Measurements from ENCODE around the gene PPFIA4. TPM values are rescaled to one million over a fixed set of nuclear protein-coding genes. Genes with fewer than 3 reads are reported as not detected.
"Not testable (repeated sequence)": the region's sequence is repeated elsewhere in the genome, so short reads cannot be mapped to it uniquely, and the experiment has no call there.

Gene PPFIA4
- 2.6 and 5.0 TPM in 2 replicates for total RNA-seq
- long read RNA-seq, partial matches to known transcripts: 0 of 1 reads
- long read RNA-seq, other reads (novel, unspliced or antisense): 1 of 1 reads

DNA sequence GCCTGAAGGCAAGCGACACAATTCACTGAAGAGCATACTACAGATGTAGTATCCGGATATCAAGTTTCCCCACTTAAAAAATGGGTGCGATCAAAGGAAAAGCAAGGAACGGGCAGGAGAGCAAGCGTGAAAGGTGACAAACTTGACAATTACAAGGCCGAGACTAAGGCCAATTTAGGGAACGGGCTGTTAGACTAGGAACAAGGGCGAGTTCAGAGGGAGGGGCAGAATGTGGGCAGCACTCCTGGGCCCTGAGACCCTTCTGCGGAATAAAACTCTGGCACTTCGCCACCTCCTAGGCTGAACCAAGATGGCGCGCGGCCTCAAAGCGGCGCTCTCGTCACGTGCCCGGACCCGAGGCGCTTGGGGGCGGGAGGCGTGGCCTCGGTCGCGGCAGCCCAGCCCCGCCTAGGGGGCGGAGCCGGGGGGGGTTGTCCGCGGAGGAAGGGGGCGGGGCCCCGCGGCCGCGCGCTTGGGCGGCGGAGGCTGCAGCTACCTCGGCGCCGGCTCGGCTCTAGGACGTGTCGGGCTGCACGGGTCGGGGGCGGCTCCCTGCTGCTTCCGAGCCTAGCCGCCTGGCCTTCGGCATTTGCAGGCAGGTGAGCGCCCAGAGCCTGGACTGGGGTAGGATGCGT, at the start of gene PPFIA4:
Gene PPFIA4 (plus strand): TSS at position 461 of the 635 bp plus-strand sequence. CDS start 12,518 bp downstream, outside the sequence.
- peaks cover 37% of the 10 kb centered on the region for H3K27me3 Mint-ChIP-seq (ENCODE audit: low read depth)
- no peak within 1 kb of the TSS for H3K27ac Mint-ChIP-seq (ENCODE audit: unreplicated experiment)
- TF ChIP-seq, protein P1, sequence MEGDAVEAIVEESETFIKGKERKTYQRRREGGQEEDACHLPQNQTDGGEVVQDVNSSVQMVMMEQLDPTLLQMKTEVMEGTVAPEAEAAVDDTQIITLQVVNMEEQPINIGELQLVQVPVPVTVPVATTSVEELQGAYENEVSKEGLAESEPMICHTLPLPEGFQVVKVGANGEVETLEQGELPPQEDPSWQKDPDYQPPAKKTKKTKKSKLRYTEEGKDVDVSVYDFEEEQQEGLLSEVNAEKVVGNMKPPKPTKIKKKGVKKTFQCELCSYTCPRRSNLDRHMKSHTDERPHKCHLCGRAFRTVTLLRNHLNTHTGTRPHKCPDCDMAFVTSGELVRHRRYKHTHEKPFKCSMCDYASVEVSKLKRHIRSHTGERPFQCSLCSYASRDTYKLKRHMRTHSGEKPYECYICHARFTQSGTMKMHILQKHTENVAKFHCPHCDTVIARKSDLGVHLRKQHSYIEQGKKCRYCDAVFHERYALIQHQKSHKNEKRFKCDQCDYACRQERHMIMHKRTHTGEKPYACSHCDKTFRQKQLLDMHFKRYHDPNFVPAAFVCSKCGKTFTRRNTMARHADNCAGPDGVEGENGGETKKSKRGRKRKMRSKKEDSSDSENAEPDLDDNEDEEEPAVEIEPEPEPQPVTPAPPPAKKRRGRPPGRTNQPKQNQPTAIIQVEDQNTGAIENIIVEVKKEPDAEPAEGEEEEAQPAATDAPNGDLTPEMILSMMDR (conservative IDR thresholded peaks at IDR 0.05): no peak
- H3K4me1 Mint-ChIP-seq: peaks cover 6% of the 10 kb centered on the region
- peaks cover 21% of the 10 kb centered on the region for H3K36me3 Mint-ChIP-seq (ENCODE audit: low read depth)
- H3K9me3 Mint-ChIP-seq: peaks cover 5% of the 10 kb centered on the region
- peak; percentile 83 for DNase-seq (ENCODE audit: low read depth, low spot score)
- peak within 1 kb of the TSS; percentile 65 for H3K4me3 Mint-ChIP-seq

DNA sequence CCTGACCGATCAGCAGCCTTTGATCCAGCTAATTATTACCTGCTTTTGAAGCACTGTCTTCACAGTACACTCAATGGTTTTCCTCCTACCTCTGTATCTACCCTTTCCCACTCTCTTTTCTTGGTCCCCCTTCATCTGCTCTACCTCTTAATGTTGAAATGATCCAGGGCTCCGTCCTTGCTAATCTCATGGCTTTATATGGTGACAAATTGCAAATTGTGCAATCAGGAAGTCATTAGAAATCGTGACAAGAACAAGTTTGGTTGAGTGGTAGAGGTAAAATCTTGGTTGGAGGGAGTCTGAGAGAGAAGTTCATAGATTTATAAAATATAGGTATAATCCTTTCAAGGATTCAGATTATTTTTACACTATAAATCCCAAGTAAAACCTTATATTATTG, 49.7 kb upstream of the PPFIA4 start:
- Mint-ChIP-seq H3K27me3 (ENCODE audit: low read depth) (peaks cover 85% of the 10 kb centered on the region), H3K27ac (ENCODE audit: unreplicated experiment) (no peak overlapping the region)
- TF ChIP-seq, protein P1 (conservative IDR thresholded peaks at IDR 0.05): no peak

DNA sequence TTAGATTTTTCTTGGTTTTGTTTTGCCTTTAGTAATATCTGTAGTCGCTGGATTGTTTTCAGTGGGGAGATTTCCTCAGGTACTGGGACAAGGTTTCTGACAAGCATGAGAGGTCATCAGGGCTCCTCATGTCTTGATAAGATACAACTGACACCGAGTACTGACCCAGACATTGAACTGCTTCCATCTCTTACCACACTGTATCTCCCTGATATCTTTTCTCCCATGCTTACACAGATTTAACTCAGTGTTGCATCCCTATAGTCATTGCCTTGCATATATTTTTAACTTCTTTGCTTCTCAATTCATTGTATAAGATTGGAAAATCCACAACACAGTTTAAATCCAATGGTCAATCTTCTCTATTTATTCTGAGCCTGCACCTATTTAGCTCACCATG, 46.8 kb upstream of the PPFIA4 start:
- no peak overlapping the region for H3K27ac Mint-ChIP-seq (ENCODE audit: unreplicated experiment)
- no peaks in the 10 kb centered on the region for H3K9me3 Mint-ChIP-seq
- no peaks in the 10 kb centered on the region for H3K36me3 Mint-ChIP-seq (ENCODE audit: low read depth)
- H3K27me3 Mint-ChIP-seq (ENCODE audit: low read depth): peaks cover 72% of the 10 kb centered on the region
- H3K4me1 Mint-ChIP-seq: no peaks in the 10 kb centered on the region
- no peak for DNase-seq (ENCODE audit: low read depth, low spot score)
- TF ChIP-seq, protein P1 (conservative IDR thresholded peaks at IDR 0.05): no peak
- no peak overlapping the region for H3K4me3 Mint-ChIP-seq

More for the DNA sequence above, 49.7 kb upstream of the PPFIA4 start:
- no peak overlapping the region for H3K4me3 Mint-ChIP-seq
- DNase-seq (ENCODE audit: low read depth, low spot score): no peak
- H3K36me3 Mint-ChIP-seq (ENCODE audit: low read depth): no peaks in the 10 kb centered on the region
- no peaks in the 10 kb centered on the region for H3K9me3 Mint-ChIP-seq
- H3K4me1 Mint-ChIP-seq: no peaks in the 10 kb centered on the region

DNA sequence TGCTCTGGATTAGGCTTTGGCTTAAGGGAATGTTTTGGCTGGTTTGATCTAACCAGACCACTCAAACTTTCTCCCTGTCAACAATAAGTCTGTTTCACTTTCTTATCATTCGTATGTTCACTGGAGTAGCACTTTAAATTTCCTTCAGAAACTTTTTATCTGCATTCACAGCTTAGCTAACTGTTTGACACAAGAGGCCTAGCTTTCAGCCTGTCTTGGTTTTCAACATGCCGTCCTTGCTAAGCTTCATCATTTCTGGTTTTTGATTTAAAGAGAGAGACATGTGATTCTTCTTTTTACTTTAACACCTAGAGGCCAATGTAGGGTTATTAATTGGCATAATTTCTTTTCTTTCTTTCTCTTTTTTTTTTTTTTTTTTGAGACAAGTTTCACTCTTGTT, 44.4 kb upstream of the PPFIA4 start:
- H3K4me3 Mint-ChIP-seq: no peak overlapping the region
- TF ChIP-seq, protein P1 (conservative IDR thresholded peaks at IDR 0.05): no peak
- H3K36me3 Mint-ChIP-seq (ENCODE audit: low read depth): no peaks in the 10 kb centered on the region
- H3K9me3 Mint-ChIP-seq: no peaks in the 10 kb centered on the region
- H3K27me3 Mint-ChIP-seq (ENCODE audit: low read depth): peaks cover 61% of the 10 kb centered on the region
- H3K4me1 Mint-ChIP-seq: no peaks in the 10 kb centered on the region
- no peak for DNase-seq (ENCODE audit: low read depth, low spot score)
- H3K27ac Mint-ChIP-seq (ENCODE audit: unreplicated experiment): no peak overlapping the region

DNA sequence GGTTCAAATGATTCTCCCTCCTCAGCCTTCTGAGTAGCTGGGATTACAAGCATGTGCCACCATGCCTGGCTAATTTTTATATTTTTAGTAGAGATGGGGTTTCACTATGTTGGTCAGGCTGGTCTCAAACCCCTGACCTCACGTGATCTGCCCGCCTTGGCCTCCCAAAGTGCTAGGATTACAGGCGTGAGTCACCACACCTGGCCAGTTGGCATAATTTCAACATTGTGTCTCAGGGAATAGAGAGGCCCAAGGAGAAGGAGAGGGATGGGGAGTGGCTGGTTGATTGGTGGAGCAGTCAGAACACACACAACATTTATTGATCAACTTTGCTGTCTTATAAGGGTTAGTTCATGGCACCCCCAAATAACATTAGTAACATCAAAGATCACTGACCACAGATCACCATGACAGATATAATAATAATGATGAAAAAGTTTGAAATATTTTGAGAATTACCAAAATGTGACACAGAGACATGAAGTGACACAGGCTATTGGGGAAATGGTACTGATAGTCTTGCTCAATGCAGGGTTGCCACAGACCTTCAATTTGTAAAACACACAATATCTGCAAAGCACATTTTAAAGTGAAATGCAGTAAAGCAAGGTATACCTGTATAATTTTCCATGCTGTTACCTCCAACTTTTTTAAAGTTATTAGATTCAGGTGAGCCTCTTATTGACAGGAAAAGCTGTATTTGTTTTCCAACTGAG, 43.4 kb upstream of the PPFIA4 start:
- no peaks in the 10 kb centered on the region for H3K4me1 Mint-ChIP-seq
- no peak overlapping the region for H3K4me3 Mint-ChIP-seq
- H3K27me3 Mint-ChIP-seq (ENCODE audit: low read depth): peaks cover 56% of the 10 kb centered on the region
- no peak for DNase-seq (ENCODE audit: low read depth, low spot score)
- TF ChIP-seq, protein P1 (conservative IDR thresholded peaks at IDR 0.05): no peak
- H3K9me3 Mint-ChIP-seq: no peaks in the 10 kb centered on the region
- no peaks in the 10 kb centered on the region for H3K36me3 Mint-ChIP-seq (ENCODE audit: low read depth)
- H3K27ac Mint-ChIP-seq (ENCODE audit: unreplicated experiment): no peak overlapping the region

DNA sequence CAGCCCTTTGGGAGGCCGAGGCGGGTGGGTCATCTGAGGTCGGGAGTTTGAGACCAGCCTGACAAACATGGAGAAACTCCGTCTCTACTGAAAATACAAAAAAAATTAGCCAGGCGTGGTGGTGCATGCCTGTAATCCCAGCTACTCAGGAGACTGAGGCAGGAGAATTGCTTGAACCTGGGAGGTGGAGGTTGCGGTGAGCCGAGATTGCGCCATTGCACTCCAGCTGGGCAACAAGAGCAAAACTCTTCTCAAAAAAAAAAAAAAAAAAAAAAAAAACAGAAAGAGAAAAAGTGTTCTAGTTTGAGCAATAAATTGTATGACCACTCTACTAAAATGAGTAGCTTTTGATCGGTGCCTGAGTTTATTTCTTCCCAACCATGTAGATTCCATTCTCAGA, 40.2 kb upstream of the PPFIA4 start:
- H3K9me3 Mint-ChIP-seq; H3K36me3 Mint-ChIP-seq (ENCODE audit: low read depth); H3K4me3 Mint-ChIP-seq; DNase-seq (ENCODE audit: low read depth, low spot score); H3K4me1 Mint-ChIP-seq; H3K27ac Mint-ChIP-seq (ENCODE audit: unreplicated experiment): not testable (repeated sequence)
- peaks cover 50% of the 10 kb centered on the region for H3K27me3 Mint-ChIP-seq (ENCODE audit: low read depth)

Data from neural crest cell (in vitro differentiated cells).